Spleen (tissue), 11 donors: ENCODE measurements around the gene TMEM38B. TPM values are rescaled to one million over a fixed set of nuclear protein-coding genes. Genes with fewer than 3 reads are reported as not detected.

ENCODE experiments used
- DNase-seq: peaks from one replicate; pipeline ENCODE4 v3.0.0-alpha.2; 2020
- H3K27ac ChIP-seq, 8 donors: fragments of 200-600 bp; sonication (generic) in 7 of 8; 1 replicate in 4 of 8; 2 replicates in 4 of 8; pipeline versions ENCODE4 v1.5.0 to v1.8.0; 2016 to 2021; ENCODE audit warnings: inconsistent platforms in 4 of 8, mild to moderate bottlenecking in 4 of 8, moderate library complexity in 1 of 8
- H3K27me3 ChIP-seq, 7 donors: fragments of 200-600 bp; sonication (generic) in 6 of 7; replicated peaks in 1 of 7; 1 replicate in 4 of 7; 2 replicates in 3 of 7; pipeline versions ENCODE4 v1.5.0 to v1.8.0; 2016 to 2021; ENCODE audit warnings: inconsistent platforms in 3 of 7, mild to moderate bottlenecking in 1 of 7
- H3K36me3 ChIP-seq, 6 donors: fragments of 200-600 bp; sonication (generic) in 5 of 6; 1 replicate in 4 of 6; 2 replicates in 2 of 6; pipeline versions ENCODE4 v1.5.0 to v1.8.0; 2016 to 2021; ENCODE audit warnings: inconsistent platforms in 2 of 6
- H3K4me1 ChIP-seq, 6 donors: fragments of 200-600 bp; sonication (generic) in 5 of 6; 1 replicate in 3 of 6; 2 replicates in 3 of 6; pipeline versions ENCODE4 v1.5.0 to v1.8.0; 2016 to 2021; ENCODE audit warnings: inconsistent platforms in 3 of 6
- H3K4me3 ChIP-seq, 8 donors: fragments of 200-600 bp; sonication (generic) in 7 of 8; 1 replicate in 4 of 8; 2 replicates in 4 of 8; pipeline versions ENCODE4 v1.5.0 to v1.8.0; 2016 to 2021; ENCODE audit warnings: inconsistent platforms in 4 of 8, mild to moderate bottlenecking in 4 of 8, moderate library complexity in 2 of 8
- H3K9me3 ChIP-seq, 8 donors: fragments of 200-600 bp; sonication (generic) in 7 of 8; 1 replicate in 4 of 8; 2 replicates in 4 of 8; pipeline versions ENCODE4 v1.5.0 to v1.8.0; 2016 to 2021; ENCODE audit warnings: inconsistent platforms in 4 of 8
- CTCF ChIP-seq, 11 experiments: fragments of 200-600 bp in 7 of 11; fragments of 450-650 bp in 4 of 11; sonication (generic) in 4 of 11; IDR thresholded peaks in 8 of 11; conservative IDR thresholded peaks in 3 of 11; 1 replicate in 7 of 11; 2 replicates in 4 of 11; pipeline versions ENCODE4 v1.4.0 to v1.8.0; 2016 to 2021; ENCODE audit warnings: antibody characterized with exemption in 11 of 11, inconsistent platforms in 4 of 11, mild to moderate bottlenecking in 1 of 11
- POLR2A ChIP-seq, 3 donors: fragments of 450-650 bp; IDR thresholded peaks; one replicate each; pipeline ENCODE4 v1.5.1; 2017; ENCODE audit warnings: antibody characterized with exemption in 3 of 3, mild to moderate bottlenecking in 1 of 3
- POLR2AphosphoS5 ChIP-seq, 3 donors: sonication (generic); formaldehyde crosslinking; IDR thresholded peaks; one replicate each; pipeline ENCODE4 v1.5.1; 2017; ENCODE audit warnings: antibody characterized with exemption in 3 of 3
- WGBS, 5 donors: extraction: QIAGEN DNeasy Blood & Tissue Kit in 3 of 5; methylation state at CpG; one replicate each; pipeline versions ENCODE4 v1.1.5 to v1.1.7; 2013 to 2018; 5-methylcytosine and 5-hydroxymethylcytosine counted together
- intact Hi-C: fragments of 100-400 bp; cut with DNase I; formaldehyde crosslinking; loops from one replicate; pipeline ENCODE4 v1.15.0; 2023; ENCODE audit warnings: low total_unique reads
- polyA plus RNA-seq, 3 donors: library from polyadenylated mRNA; stranded (reverse); fragments of 200-250 nt; gene quantifications; one replicate each; pipeline ENCODE4 v1.2.1, GENCODE V29; 2013
- total RNA-seq, 7 donors: library from RNA; depleted of rRNA in 3 of 7; stranded (reverse); fragments of >200 nt in 3 of 7; fragmentation: NEBNext Ultra II Directional in 4 of 7; extraction: Animal tissue kit (Norgen Biotek cat#: 25700) in 4 of 7; gene quantifications; one replicate each; pipeline versions ENCODE4 v1.1.0 to v1.2.1, GENCODE V29; 2016 to 2021
- donor health status: healthy with polysubstance abuse.
- donor health status: DM: no; HTN: no; CAD: no; lungs with moderate emphysema.
- donor health status: DM: no; HTN: no; CAD: no.
- donor health status: Bipolar disorder and iron deficiency.
- donor health status: healthy.
- donor health status: DM: no; HTN: no; CAD: no.
- donor health status: DM: yes; HTN: yes; CAD: no.

TMEM38B gene
- total and polyA plus RNA-seq, 10 donors: 3.1 to 12.1 (median 8.3) TPM

- H3K27ac ChIP-seq: no peak overlapping the region
- intact Hi-C loops: no loop called here
- TF ChIP-seq POLR2AphosphoS5 (IDR thresholded peaks at IDR 0.05) (no peak), CTCF (IDR thresholded peaks at IDR 0.05 in 8 of 11, conservative IDR thresholded peaks at IDR 0.05 in 3 of 11) (no peak), POLR2A (IDR thresholded peaks at IDR 0.05) (no peak)
- H3K9me3 ChIP-seq: peaks cover 0 to 52% (median 29%) of the 10 kb centered on the region in 8 donors
- H3K27me3 ChIP-seq: no peaks in the 10 kb centered on the region
- no peak overlapping the region for H3K4me3 ChIP-seq
- WGBS, 5 donors: 84 to 90% (median 86%) methylated on average over 3 of the region's 3 CpGs
- no peaks in the 10 kb centered on the region for H3K4me1 ChIP-seq
- H3K36me3 ChIP-seq: no peaks in the 10 kb centered on the region
- DNase-seq: no peak
Measured at GRCh38 chr9:105816202-105816744, 121.9 kb downstream of the TMEM38B start.

GRCh38 chr9:105816981-105817380 is 122.6 kb downstream of the TMEM38B start:
- Histone ChIP-seq H3K4me3 (no peak overlapping the region), H3K9me3 (peaks cover 0 to 45% (median 24%) of the 10 kb centered on the region in 8 donors), H3K36me3 (no peaks in the 10 kb centered on the region), H3K27ac (no peak overlapping the region), H3K27me3 (no peaks in the 10 kb centered on the region), H3K4me1 (no peaks in the 10 kb centered on the region)
- 86 to 97% (median 95%) methylated on average over 5 of the region's 5 CpGs for WGBS, 5 donors
- no peak for TF ChIP-seq CTCF (IDR thresholded peaks at IDR 0.05 in 8 of 11, conservative IDR thresholded peaks at IDR 0.05 in 3 of 11)
- no peak for TF ChIP-seq POLR2AphosphoS5 (IDR thresholded peaks at IDR 0.05)
- TF ChIP-seq POLR2A (IDR thresholded peaks at IDR 0.05): no peak
- DNase-seq: no peak
- intact Hi-C loops: no loop called here

GRCh38 chr9:105818903-105819302 is 124.6 kb downstream of the TMEM38B start:
- no peak for DNase-seq
- Histone ChIP-seq H3K27me3 (no peaks in the 10 kb centered on the region), H3K4me3 (no peak overlapping the region), H3K9me3 (peaks cover 0 to 52% (median 24%) of the 10 kb centered on the region in 8 donors), H3K36me3 (no peaks in the 10 kb centered on the region), H3K4me1 (no peaks in the 10 kb centered on the region), H3K27ac (no peak overlapping the region)
- intact Hi-C loops: no loop called here
- 82 to 93% (median 89%) methylated on average over 15 of the region's 15 CpGs for WGBS, 5 donors
- no peak for TF ChIP-seq POLR2A (IDR thresholded peaks at IDR 0.05)
- no peak for TF ChIP-seq POLR2AphosphoS5 (IDR thresholded peaks at IDR 0.05)
- TF ChIP-seq CTCF (IDR thresholded peaks at IDR 0.05 in 8 of 11, conservative IDR thresholded peaks at IDR 0.05 in 3 of 11): no peak

GRCh38 chr9:105822814-105823213 is 128.5 kb downstream of the TMEM38B start:
- no peak for TF ChIP-seq POLR2A (IDR thresholded peaks at IDR 0.05)
- no peak for TF ChIP-seq CTCF (IDR thresholded peaks at IDR 0.05 in 8 of 11, conservative IDR thresholded peaks at IDR 0.05 in 3 of 11)
- no peak for TF ChIP-seq POLR2AphosphoS5 (IDR thresholded peaks at IDR 0.05)
- intact Hi-C loops: no loop called here
- Histone ChIP-seq H3K4me3 (no peak overlapping the region), H3K27ac (no peak overlapping the region), H3K4me1 (no peaks in the 10 kb centered on the region), H3K36me3 (no peaks in the 10 kb centered on the region), H3K27me3 (no peaks in the 10 kb centered on the region), H3K9me3 (peaks cover 0 to 48% (median 19%) of the 10 kb centered on the region in 8 donors)
- DNase-seq: no peak
- 79 to 86% (median 85%) methylated on average over 23 of the region's 23 CpGs for WGBS, 5 donors

Other genes with a start within 250 kb of the TMEM38B start
- gene FSD1L, start 246.5 kb upstream of the TMEM38B start, total RNA-seq: 1 to 10 TPM; 3.0 to 5.8 (median 5.1) TPM
- under 1 TPM; 0.70 to 0.90 (median 0.74) TPM for gene FSD1L, start 246.5 kb upstream of the TMEM38B start, polyA plus RNA-seq
- gene FKTN, start 136.4 kb upstream of the TMEM38B start, total RNA-seq: 10 to 100 TPM in 6 of 7 donors, 1 to 10 TPM in 1; 6.5 to 25.4 (median 19.4) TPM
- 1 to 10 TPM; 2.7 to 4.9 (median 3.6) TPM for gene FKTN, start 136.4 kb upstream of the TMEM38B start, polyA plus RNA-seq
- gene TAL2, start 32.1 kb upstream of the TMEM38B start, total RNA-seq: not detected
- under 1 TPM in 2 of 3 donors, not detected in 1; 0.22 to 0.54 TPM for gene TAL2, start 32.1 kb upstream of the TMEM38B start, polyA plus RNA-seq